Measurements from ENCODE around the gene DPP8.
"Not testable (repeated sequence)": the region's sequence is repeated elsewhere in the genome, so short reads cannot be mapped to it uniquely, and the experiment has no call there.

The DPP8 gene

DNA sequence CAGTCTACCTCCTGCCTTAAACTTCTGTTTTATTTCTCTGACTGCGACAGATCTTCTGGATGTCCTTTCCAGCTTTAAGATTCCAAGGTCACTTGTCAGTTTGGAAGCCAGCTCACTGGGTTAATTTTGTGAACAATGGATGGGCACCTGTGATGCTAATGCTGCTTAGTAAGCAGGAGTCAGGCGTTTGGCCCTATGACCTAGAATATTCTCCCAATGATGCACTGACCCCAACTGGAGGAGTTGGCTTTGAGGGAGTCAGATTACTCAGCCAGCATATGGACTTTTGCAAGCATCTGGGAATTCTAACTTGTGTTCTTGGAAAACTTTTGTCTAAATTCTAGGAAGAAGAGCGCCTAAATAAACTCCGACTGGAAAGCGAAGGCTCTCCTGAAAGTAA, 40.8 kb upstream of the DPP8 start:
- TF ChIP-seq, protein P1, sequence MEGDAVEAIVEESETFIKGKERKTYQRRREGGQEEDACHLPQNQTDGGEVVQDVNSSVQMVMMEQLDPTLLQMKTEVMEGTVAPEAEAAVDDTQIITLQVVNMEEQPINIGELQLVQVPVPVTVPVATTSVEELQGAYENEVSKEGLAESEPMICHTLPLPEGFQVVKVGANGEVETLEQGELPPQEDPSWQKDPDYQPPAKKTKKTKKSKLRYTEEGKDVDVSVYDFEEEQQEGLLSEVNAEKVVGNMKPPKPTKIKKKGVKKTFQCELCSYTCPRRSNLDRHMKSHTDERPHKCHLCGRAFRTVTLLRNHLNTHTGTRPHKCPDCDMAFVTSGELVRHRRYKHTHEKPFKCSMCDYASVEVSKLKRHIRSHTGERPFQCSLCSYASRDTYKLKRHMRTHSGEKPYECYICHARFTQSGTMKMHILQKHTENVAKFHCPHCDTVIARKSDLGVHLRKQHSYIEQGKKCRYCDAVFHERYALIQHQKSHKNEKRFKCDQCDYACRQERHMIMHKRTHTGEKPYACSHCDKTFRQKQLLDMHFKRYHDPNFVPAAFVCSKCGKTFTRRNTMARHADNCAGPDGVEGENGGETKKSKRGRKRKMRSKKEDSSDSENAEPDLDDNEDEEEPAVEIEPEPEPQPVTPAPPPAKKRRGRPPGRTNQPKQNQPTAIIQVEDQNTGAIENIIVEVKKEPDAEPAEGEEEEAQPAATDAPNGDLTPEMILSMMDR (conservative IDR thresholded peaks at IDR 0.05; ENCODE audit: low read depth, low read length): no peak
- H3K4me2 ChIP-seq: no peak overlapping the region
- no peak overlapping the region for H3K27ac ChIP-seq
- no peak overlapping the region for H2AFZ ChIP-seq (ENCODE audit: low read depth)
- no peaks in the 10 kb centered on the region for H3K4me1 ChIP-seq (ENCODE audit: low read depth, poor library complexity, severe bottlenecking)
- no peak overlapping the region for H3K9ac ChIP-seq
- no peaks in the 10 kb centered on the region for H4K20me1 ChIP-seq (ENCODE audit: insufficient read depth)
- H3K79me2 ChIP-seq (ENCODE audit: insufficient read depth, low read depth): no peaks in the 10 kb centered on the region; the same call in 1 of the 2 replicates
- H3K36me3 ChIP-seq (ENCODE audit: insufficient read depth): peaks cover 3% of the 10 kb centered on the region; the same call in 1 of the 2 replicates
- H3K27me3 ChIP-seq (ENCODE audit: insufficient read depth, low read depth): no peaks in the 10 kb centered on the region
- H3K4me3 ChIP-seq (IDR thresholded peaks at IDR 0.05; ENCODE audit: insufficient read depth, low read depth, low read length): no peak overlapping the region

DNA sequence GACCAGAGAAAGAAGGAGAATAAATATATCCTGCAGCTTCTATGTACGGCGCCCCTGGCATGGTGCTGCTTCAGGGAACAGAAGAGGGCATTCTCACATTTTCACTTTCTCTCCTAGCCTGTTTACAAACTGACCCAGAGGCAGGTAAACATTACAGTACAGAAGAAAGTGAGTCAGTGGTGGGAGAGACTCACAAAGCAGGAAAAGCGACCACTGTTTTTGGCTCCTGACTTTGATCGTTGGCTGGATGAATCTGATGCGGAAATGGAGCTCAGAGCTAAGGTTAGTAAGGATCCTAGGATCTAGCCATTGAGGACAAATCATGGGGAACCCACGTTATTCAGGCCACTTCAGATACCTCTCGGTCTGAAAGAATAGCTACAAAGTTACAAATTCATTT, 39.1 kb upstream of the DPP8 start:
- H3K4me3 ChIP-seq (IDR thresholded peaks at IDR 0.05; ENCODE audit: insufficient read depth, low read depth, low read length): no peak overlapping the region
- H4K20me1 ChIP-seq (ENCODE audit: insufficient read depth): no peaks in the 10 kb centered on the region
- H3K27ac ChIP-seq: no peak overlapping the region
- 0 out of 2 replicates have a peak, but pooled peaks cover 3% of the 10 kb centered on the region for H3K36me3 ChIP-seq (ENCODE audit: insufficient read depth)
- no peak overlapping the region for H3K9ac ChIP-seq
- no peaks in the 10 kb centered on the region for H3K4me1 ChIP-seq (ENCODE audit: low read depth, poor library complexity, severe bottlenecking)
- H3K79me2 ChIP-seq (ENCODE audit: insufficient read depth, low read depth): no peaks in the 10 kb centered on the region; the same call in 1 of the 2 replicates
- no peak overlapping the region for H2AFZ ChIP-seq (ENCODE audit: low read depth)
- TF ChIP-seq, protein P1 (conservative IDR thresholded peaks at IDR 0.05; ENCODE audit: low read depth, low read length): no peak
- no peaks in the 10 kb centered on the region for H3K27me3 ChIP-seq (ENCODE audit: insufficient read depth, low read depth)
- no peak overlapping the region for H3K4me2 ChIP-seq

DNA sequence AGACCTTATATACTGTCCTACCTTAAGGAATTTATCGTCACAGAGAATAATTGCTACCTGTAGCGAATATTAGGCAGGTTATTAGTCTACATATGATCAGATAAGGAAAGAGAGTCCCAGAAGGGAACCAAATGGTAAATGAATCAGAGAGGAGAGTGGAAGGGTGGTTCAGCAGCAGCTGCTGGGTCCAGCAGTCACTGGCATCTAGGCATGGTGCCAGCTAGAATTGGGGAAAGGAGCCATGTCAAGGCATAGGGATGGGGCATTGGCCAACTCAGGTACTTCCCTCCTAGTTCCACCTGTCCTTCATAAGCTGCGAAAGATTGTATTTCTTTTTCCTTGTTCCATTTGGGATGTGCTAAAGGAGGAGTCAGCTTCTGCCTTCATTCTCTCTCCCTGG, 36.2 kb upstream of the DPP8 start:
- no peaks in the 10 kb centered on the region for H3K27me3 ChIP-seq (ENCODE audit: insufficient read depth, low read depth)
- H3K4me3 ChIP-seq (IDR thresholded peaks at IDR 0.05; ENCODE audit: insufficient read depth, low read depth, low read length): no peak overlapping the region
- H3K79me2 ChIP-seq (ENCODE audit: insufficient read depth, low read depth): peaks cover 8% of the 10 kb centered on the region; the same call in 1 of the 2 replicates
- TF ChIP-seq, protein P1 (conservative IDR thresholded peaks at IDR 0.05; ENCODE audit: low read depth, low read length): no peak
- H3K9ac ChIP-seq: no peak overlapping the region
- H3K36me3 ChIP-seq (ENCODE audit: insufficient read depth): 0 out of 2 replicates have a peak, but pooled peaks cover 3% of the 10 kb centered on the region
- peaks cover 7% of the 10 kb centered on the region for H4K20me1 ChIP-seq (ENCODE audit: insufficient read depth)
- H3K4me2 ChIP-seq: no peak overlapping the region
- no peak overlapping the region for H3K27ac ChIP-seq
- no peak overlapping the region for H2AFZ ChIP-seq (ENCODE audit: low read depth)
- peaks cover 26% of the 10 kb centered on the region for H3K4me1 ChIP-seq (ENCODE audit: low read depth, poor library complexity, severe bottlenecking)

DNA sequence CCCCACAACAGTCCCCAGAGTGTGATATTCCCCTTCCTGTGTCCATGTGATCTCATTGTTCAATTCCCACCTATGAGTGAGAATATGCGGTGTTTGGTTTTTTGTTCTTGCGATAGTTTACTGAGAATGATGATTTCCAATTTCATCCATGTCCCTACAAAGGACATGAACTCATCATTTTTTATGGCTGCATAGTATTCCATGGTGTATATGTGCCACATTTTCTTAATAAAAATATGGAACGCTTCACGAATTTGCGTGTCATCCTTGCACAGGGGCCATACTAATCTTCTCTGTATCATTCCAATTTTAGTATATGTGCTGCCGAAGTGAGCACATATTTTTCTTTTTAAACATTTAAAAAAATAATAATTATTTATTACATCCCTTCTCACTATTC, 35.4 kb upstream of the DPP8 start:
- H3K9ac ChIP-seq; H3K27ac ChIP-seq; H2AFZ ChIP-seq (ENCODE audit: low read depth); H3K27me3 ChIP-seq (ENCODE audit: insufficient read depth, low read depth); H3K4me3 ChIP-seq (IDR thresholded peaks at IDR 0.05; ENCODE audit: insufficient read depth, low read depth, low read length); H3K4me2 ChIP-seq; H4K20me1 ChIP-seq (ENCODE audit: insufficient read depth); H3K36me3 ChIP-seq (ENCODE audit: insufficient read depth): not testable (repeated sequence)
- Histone ChIP-seq H3K4me1 (ENCODE audit: low read depth, poor library complexity, severe bottlenecking) (peaks cover 29% of the 10 kb centered on the region), H3K79me2 (ENCODE audit: insufficient read depth, low read depth) (peaks cover 17% of the 10 kb centered on the region; the same call in 1 of the 2 replicates)

DNA sequence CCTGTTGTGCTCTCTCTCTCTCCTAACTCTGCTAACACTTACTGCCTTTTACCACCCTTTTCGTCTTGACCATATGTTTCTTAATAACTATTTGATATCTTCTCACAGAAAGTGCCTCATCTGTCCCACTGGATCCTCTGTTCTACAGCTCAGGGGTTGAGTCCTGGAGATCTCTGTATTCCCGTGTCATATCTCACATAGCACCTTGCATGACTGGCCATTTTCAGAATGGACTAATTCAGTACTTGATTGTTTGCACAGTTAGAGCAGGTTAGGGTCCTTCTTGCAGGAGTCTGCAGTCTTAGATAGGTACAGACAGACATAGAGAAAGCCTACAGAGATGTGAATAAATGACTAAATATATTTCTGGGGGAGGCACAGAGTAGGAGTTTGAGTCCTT, 33.7 kb upstream of the DPP8 start:
- H2AFZ ChIP-seq (ENCODE audit: low read depth): no peak overlapping the region
- TF ChIP-seq, protein P1 (conservative IDR thresholded peaks at IDR 0.05; ENCODE audit: low read depth, low read length): no peak
- no peak overlapping the region for H3K9ac ChIP-seq
- H3K4me2 ChIP-seq: no peak overlapping the region
- H3K4me1 ChIP-seq (ENCODE audit: low read depth, poor library complexity, severe bottlenecking): peaks cover 29% of the 10 kb centered on the region
- H3K36me3 ChIP-seq (ENCODE audit: insufficient read depth): no peaks in the 10 kb centered on the region
- H3K79me2 ChIP-seq (ENCODE audit: insufficient read depth, low read depth): peaks cover 33% of the 10 kb centered on the region
- H4K20me1 ChIP-seq (ENCODE audit: insufficient read depth): peaks cover 9% of the 10 kb centered on the region
- no peak overlapping the region for H3K4me3 ChIP-seq (IDR thresholded peaks at IDR 0.05; ENCODE audit: insufficient read depth, low read depth, low read length)
- no peak overlapping the region for H3K27ac ChIP-seq
- no peaks in the 10 kb centered on the region for H3K27me3 ChIP-seq (ENCODE audit: insufficient read depth, low read depth)

Measured in KMS-11 (cell line).